ENCODE results near the gene TRAF3IP3. TPM values are rescaled to one million over a fixed set of nuclear protein-coding genes. Genes with fewer than 3 reads are reported as not detected.

TRAF3IP3 gene
- polyA plus RNA-seq, 1 of the 3 experiments (the other 2 are of a cell fraction): 0.31 TPM

DNA sequence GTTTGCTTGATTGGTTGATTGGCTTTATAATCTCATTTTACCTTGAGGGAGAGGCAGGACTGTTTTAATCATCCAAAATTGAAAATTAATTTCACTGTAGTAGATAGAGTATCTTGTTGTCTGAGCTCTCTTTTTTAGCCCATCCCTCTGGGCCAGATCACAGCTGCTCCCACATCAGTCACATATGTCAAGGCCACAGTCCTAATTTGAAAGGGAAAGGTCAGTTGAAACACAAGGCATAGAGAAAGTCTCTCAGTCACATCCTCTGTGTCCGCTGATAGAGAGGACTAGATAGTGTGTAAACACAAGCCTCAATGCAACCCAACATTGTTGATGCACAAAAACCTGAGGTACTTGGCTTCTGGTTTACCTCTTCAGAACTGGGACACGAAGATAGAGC, 21.7 kb downstream of the TRAF3IP3 start:
- Histone ChIP-seq H3F3A (replicated peaks; ENCODE audit: insufficient read depth) (peaks cover 9% of the 10 kb centered on the region), H3K79me2 (ENCODE audit: insufficient read depth) (peaks cover 6% of the 10 kb centered on the region; the same call in 1 of the 2 replicates), H3K4me1 (ENCODE audit: control insufficient read depth in 1 of 2, insufficient read depth in 2 of 2, low read depth in 1 of 2, low read length in 1 of 2) (peaks cover 0 to 5% of the 10 kb centered on the region in 2 experiments; a peak in 2 of 4 replicates), H3K9me2 (no peaks in the 10 kb centered on the region), H3K27ac (ENCODE audit: low read depth in 2 of 2, low read length in 1 of 2) (no peak overlapping the region), H3K9me3 (no peaks in the 10 kb centered on the region), H4K20me1 (ENCODE audit: insufficient read depth) (no peaks in the 10 kb centered on the region), H3K27me3 (ENCODE audit: insufficient read depth) (no peaks in the 10 kb centered on the region), H3K9ac (no peak overlapping the region), H3K4me3 (ENCODE audit: low read depth in 2 of 2, low read length in 1 of 2) (no peak overlapping the region), H2AFZ (ENCODE audit: low read depth) (no peak overlapping the region), H3K4me2 (no peak overlapping the region), H3K36me3 (replicated peaks in 1 of 2; ENCODE audit: control insufficient read depth in 1 of 2, insufficient read depth in 2 of 2, low read length in 1 of 2) (peaks cover 12 to 14% of the 10 kb centered on the region in 2 experiments)
- ChIA-PET CTCF (interaction anchor here (2.7 kb wide), 1 partner anchor 46 kb away, joined by 11 read pairs; no protein-coding TSS in a partner anchor), POLR2A (no interaction called here)
- TF ChIP-seq EP300 (IDR thresholded peaks at IDR 0.05; ENCODE audit: borderline replicate concordance in 1 of 2, low read depth in 1 of 2, low read length in 1 of 2) (no peak), RFX5 (IDR thresholded peaks at IDR 0.05; ENCODE audit: low read length) (no peak), MXI1 (IDR thresholded peaks at IDR 0.05; ENCODE audit: low read depth, low read length) (no peak), NRF1 (IDR thresholded peaks at IDR 0.05; ENCODE audit: low read depth, low read length) (no peak), CHD2 (IDR thresholded peaks at IDR 0.05; ENCODE audit: low read length, partially characterized antibody) (no peak), EZH2phosphoT487 (IDR thresholded peaks at IDR 0.05; ENCODE audit: borderline replicate concordance, low read depth) (no peak), YY1 (IDR thresholded peaks at IDR 0.05; ENCODE audit: low read depth) (no peak), POLR2AphosphoS5 (IDR thresholded peaks at IDR 0.05; ENCODE audit: low read depth, low read length) (no peak), RCOR1 (IDR thresholded peaks at IDR 0.05; ENCODE audit: low read length) (no peak), TEAD4 (IDR thresholded peaks at IDR 0.05; ENCODE audit: borderline replicate concordance, insufficient read depth) (no peak), TCF12 (IDR thresholded peaks at IDR 0.05) (no peak)
- TF ChIP-seq, protein P1, sequence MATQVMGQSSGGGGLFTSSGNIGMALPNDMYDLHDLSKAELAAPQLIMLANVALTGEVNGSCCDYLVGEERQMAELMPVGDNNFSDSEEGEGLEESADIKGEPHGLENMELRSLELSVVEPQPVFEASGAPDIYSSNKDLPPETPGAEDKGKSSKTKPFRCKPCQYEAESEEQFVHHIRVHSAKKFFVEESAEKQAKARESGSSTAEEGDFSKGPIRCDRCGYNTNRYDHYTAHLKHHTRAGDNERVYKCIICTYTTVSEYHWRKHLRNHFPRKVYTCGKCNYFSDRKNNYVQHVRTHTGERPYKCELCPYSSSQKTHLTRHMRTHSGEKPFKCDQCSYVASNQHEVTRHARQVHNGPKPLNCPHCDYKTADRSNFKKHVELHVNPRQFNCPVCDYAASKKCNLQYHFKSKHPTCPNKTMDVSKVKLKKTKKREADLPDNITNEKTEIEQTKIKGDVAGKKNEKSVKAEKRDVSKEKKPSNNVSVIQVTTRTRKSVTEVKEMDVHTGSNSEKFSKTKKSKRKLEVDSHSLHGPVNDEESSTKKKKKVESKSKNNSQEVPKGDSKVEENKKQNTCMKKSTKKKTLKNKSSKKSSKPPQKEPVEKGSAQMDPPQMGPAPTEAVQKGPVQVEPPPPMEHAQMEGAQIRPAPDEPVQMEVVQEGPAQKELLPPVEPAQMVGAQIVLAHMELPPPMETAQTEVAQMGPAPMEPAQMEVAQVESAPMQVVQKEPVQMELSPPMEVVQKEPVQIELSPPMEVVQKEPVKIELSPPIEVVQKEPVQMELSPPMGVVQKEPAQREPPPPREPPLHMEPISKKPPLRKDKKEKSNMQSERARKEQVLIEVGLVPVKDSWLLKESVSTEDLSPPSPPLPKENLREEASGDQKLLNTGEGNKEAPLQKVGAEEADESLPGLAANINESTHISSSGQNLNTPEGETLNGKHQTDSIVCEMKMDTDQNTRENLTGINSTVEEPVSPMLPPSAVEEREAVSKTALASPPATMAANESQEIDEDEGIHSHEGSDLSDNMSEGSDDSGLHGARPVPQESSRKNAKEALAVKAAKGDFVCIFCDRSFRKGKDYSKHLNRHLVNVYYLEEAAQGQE (IDR thresholded peaks at IDR 0.05; ENCODE audit: low read depth, low read length): no peak
- TF ChIP-seq, protein P2, sequence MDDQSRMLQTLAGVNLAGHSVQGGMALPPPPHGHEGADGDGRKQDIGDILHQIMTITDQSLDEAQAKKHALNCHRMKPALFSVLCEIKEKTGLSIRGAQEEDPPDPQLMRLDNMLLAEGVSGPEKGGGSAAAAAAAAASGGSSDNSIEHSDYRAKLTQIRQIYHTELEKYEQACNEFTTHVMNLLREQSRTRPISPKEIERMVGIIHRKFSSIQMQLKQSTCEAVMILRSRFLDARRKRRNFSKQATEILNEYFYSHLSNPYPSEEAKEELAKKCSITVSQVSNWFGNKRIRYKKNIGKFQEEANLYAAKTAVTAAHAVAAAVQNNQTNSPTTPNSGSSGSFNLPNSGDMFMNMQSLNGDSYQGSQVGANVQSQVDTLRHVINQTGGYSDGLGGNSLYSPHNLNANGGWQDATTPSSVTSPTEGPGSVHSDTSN (IDR thresholded peaks at IDR 0.05): no peak
- TF ChIP-seq, protein P3, sequence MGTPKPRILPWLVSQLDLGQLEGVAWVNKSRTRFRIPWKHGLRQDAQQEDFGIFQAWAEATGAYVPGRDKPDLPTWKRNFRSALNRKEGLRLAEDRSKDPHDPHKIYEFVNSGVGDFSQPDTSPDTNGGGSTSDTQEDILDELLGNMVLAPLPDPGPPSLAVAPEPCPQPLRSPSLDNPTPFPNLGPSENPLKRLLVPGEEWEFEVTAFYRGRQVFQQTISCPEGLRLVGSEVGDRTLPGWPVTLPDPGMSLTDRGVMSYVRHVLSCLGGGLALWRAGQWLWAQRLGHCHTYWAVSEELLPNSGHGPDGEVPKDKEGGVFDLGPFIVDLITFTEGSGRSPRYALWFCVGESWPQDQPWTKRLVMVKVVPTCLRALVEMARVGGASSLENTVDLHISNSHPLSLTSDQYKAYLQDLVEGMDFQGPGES (IDR thresholded peaks at IDR 0.05; ENCODE audit: low read depth, low read length): no peak
- TF ChIP-seq, protein P4, sequence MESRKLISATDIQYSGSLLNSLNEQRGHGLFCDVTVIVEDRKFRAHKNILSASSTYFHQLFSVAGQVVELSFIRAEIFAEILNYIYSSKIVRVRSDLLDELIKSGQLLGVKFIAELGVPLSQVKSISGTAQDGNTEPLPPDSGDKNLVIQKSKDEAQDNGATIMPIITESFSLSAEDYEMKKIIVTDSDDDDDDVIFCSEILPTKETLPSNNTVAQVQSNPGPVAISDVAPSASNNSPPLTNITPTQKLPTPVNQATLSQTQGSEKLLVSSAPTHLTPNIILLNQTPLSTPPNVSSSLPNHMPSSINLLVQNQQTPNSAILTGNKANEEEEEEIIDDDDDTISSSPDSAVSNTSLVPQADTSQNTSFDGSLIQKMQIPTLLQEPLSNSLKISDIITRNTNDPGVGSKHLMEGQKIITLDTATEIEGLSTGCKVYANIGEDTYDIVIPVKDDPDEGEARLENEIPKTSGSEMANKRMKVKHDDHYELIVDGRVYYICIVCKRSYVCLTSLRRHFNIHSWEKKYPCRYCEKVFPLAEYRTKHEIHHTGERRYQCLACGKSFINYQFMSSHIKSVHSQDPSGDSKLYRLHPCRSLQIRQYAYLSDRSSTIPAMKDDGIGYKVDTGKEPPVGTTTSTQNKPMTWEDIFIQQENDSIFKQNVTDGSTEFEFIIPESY (IDR thresholded peaks at IDR 0.05; ENCODE audit: borderline replicate concordance, low read depth): no peak
- no peak for DNase-seq
- 75% methylated on average over 2 of the region's 2 CpGs for WGBS (ENCODE audit: low lambda C conversion rate)

Data from SK-N-SH (cell line).